ENCODE measurements around the gene TFRC.
A peak's percentile ranks its signal among the peaks of the same experiment; 100 is the strongest.

Gene TFRC

DNA sequence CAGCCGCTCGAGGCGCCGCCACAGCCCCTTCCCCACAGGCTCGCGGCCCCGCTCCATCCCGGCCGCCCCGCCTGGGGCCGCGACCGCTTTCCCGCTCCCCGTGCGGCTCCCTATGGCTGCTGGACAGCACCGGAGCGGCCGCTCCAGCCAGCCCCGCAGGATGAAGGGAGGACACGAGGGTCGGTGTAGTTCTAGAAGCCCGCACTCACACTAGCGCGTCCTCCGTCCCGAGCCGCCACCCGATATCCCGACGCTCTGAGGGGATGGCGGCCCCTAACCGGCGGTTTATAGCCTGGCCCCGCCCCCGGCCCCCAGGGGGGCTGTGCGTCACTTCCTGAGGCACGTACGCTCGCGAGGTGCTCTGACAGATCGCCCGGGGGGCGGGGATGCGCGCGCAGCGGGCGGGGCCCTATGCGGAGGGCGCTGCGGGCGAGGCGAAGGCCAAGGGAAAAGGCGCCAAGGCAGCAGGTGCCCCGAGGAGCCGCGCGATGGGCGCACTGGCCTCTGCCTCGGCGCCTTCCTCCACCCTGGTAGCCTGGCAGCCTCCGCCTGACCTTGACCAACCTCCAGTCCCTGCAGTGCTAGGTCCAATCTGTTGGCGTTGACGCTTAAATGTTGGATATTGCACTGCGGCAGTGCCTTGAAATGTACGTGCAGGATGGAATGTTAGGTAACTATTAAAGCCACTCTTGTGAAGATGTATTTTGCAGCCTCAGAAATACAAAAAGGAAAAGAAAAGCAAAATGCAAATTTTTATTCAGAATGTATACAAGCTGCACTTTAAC lies at the start of gene TFRC:
Gene TFRC, minus strand, starts transcription at position 257 of the 785 bp plus-strand sequence. CDS start 4,991 bp downstream, outside the sequence.
- peak within 1 kb of the TSS; percentile 95 for H3K4me3 ChIP-seq (ENCODE audit: control insufficient read depth, low read depth, low read length)
- TF ChIP-seq, protein P1, sequence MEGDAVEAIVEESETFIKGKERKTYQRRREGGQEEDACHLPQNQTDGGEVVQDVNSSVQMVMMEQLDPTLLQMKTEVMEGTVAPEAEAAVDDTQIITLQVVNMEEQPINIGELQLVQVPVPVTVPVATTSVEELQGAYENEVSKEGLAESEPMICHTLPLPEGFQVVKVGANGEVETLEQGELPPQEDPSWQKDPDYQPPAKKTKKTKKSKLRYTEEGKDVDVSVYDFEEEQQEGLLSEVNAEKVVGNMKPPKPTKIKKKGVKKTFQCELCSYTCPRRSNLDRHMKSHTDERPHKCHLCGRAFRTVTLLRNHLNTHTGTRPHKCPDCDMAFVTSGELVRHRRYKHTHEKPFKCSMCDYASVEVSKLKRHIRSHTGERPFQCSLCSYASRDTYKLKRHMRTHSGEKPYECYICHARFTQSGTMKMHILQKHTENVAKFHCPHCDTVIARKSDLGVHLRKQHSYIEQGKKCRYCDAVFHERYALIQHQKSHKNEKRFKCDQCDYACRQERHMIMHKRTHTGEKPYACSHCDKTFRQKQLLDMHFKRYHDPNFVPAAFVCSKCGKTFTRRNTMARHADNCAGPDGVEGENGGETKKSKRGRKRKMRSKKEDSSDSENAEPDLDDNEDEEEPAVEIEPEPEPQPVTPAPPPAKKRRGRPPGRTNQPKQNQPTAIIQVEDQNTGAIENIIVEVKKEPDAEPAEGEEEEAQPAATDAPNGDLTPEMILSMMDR (IDR thresholded peaks at IDR 0.05; ENCODE audit: control insufficient read depth, insufficient read depth, low read depth, low read length, missing control alignments): no peak
- peak; percentile 52 for DNase-seq (ENCODE audit: low read depth)

DNA sequence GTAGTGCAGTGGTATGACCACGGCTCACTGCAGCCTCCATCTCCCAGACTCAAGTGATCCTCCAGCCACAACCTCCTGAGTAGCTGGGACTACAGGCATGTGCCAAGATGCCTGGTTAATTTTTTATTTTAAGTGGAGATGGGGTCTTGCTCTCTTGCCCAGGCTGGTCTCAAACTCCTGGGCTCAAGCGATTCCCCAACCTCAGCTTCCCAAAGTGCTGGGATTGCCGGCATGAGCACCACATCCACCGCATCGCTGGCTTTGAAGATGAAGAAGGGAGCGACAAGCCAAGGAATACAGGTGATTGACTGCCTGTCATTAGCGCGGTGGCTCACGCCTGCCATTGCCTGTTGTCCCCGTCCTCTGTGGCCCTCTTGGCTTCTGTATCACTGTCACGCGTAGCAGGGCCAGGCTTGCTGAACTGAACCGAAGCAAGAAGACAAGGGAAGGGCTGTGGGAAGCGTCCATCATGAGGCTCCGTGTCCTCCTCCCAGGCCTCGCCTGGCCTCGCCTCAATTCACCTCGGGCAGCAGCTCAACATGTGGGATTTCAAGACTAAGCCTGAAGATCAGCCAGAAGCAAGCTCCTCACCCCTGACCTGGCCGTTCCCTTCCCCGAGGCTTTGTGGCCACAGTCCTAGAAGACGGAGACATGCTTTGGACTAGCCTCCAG lies 46.4 kb upstream of the TFRC start:
- no peak overlapping the region for H3K4me3 ChIP-seq (ENCODE audit: control insufficient read depth, low read depth, low read length)
- DNase-seq (ENCODE audit: low read depth): no peak
- TF ChIP-seq, protein P1 (IDR thresholded peaks at IDR 0.05; ENCODE audit: control insufficient read depth, insufficient read depth, low read depth, low read length, missing control alignments): no peak

DNA sequence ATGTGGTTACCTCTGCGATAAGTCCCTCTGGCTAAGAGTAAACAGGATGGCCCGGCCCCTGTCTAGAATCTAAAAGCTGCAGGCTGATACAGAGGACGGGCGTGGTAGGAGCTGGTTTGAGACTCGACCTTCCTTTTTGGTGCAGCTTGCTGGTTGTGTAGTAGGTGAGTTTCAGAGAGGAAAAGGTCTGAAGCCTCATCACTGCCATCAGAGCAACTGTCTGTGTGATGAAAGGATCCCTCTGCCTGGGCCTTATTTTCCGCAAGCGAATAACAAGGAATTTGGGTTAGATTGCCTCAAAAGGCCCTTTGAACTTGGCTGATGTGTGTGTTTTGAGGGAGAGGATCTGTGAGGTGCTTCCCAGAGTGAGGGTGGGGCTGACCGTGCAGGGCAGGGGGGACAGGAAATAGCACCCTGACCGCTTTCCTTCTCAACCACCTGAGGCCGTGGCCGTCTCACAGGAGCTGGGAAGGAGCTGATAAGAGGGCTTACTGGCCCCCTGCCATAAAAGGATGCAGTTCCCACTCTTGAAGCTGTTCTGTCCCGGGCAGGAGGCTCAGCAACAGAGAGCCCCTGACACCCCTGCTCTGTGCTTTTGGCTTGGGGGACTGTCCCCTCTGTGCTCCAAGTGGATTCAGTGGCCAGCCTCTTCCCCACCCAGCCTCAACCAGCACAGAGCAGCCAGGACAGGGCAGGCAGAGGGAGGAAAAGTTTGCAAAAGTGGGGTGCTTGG lies 45.6 kb upstream of the TFRC start:
- no peak for DNase-seq (ENCODE audit: low read depth)
- TF ChIP-seq, protein P1 (IDR thresholded peaks at IDR 0.05; ENCODE audit: control insufficient read depth, insufficient read depth, low read depth, low read length, missing control alignments): no peak
- no peak overlapping the region for H3K4me3 ChIP-seq (ENCODE audit: control insufficient read depth, low read depth, low read length)

DNA sequence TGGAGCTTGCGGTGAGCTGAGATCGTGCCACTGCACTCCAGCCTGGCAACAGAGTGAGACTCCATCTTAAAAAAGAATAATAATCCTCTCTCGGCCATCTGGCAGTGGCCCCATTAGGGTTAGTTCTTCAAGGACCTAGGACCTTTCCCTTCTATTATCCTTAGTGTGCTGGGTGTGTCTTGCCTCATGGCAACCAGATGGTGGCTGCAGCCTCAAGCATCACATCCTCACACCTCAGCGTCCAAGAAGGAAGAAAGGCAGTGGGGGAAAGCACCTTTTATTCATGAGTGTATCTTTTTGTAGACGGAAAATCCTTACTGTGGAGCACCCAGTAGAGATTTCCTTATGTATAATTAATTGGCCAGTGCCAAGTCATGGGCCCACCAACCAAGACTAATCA lies 42.7 kb upstream of the TFRC start:
- TF ChIP-seq, protein P1 (IDR thresholded peaks at IDR 0.05; ENCODE audit: control insufficient read depth, insufficient read depth, low read depth, low read length, missing control alignments): no peak
- no peak overlapping the region for H3K4me3 ChIP-seq (ENCODE audit: control insufficient read depth, low read depth, low read length)
- no peak for DNase-seq (ENCODE audit: low read depth)

DNA sequence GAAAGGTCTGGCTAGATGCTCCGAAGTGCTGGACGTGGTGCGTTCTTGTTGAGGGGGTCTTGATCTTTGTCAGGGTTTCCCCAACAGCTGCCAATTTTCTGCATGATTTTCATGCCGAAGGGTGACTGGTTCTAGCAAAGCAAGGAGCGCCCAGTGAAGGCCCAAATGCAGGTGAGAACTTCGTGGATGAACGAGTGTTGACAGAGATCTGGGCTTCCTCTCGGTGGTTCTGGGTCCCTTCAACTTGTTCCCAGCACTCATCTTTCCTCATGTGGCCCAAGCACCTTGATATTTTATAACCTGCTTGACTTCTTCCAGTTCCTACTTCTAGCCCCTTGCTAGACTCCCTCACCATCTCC lies 40.8 kb upstream of the TFRC start:
- DNase-seq (ENCODE audit: low read depth): no peak
- TF ChIP-seq, protein P1 (IDR thresholded peaks at IDR 0.05; ENCODE audit: control insufficient read depth, insufficient read depth, low read depth, low read length, missing control alignments): no peak
- no peak overlapping the region for H3K4me3 ChIP-seq (ENCODE audit: control insufficient read depth, low read depth, low read length)

DNA sequence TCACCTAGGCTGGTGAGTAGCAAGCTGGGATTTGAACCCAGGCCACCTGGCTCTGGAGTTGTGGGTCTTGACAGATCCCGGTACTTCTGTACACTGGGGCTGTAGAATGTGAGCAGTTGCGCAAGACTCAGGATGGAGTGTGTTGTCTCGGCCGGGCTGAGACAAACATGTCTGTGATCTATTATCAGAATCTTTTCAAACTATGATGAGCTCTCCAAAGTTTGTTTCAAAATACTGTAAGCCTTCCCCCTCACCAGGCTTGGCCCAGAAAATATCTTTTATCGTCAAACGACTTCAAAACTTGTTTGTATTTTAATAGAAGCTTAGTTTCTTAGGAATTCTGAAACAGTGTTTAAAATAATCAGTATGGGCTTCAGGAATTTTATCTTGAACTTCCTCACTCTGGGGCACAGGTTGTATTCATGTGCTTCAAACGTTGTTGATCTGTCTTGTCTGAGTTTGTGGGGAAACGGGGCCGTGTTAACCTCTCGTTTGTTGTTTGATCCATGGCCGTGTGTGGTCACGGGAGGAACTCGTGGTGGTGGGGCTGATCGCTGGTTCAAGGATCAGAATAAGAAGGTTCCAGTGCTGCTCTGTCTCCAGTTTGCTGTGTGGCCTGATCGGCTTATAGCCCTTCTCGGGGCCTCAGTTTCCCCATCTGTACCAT lies 40.3 kb upstream of the TFRC start:
- TF ChIP-seq, protein P1 (IDR thresholded peaks at IDR 0.05; ENCODE audit: control insufficient read depth, insufficient read depth, low read depth, low read length, missing control alignments): no peak
- no peak for DNase-seq (ENCODE audit: low read depth)
- H3K4me3 ChIP-seq (ENCODE audit: control insufficient read depth, low read depth, low read length): no peak overlapping the region
